K562 treated with DMSO at 1 percent for 24 hours (cell line): ENCODE results near the gene EPB41L2. TPM values are rescaled to one million over a fixed set of nuclear protein-coding genes. Genes with fewer than 3 reads are reported as not detected.

Source experiments
- total RNA-seq: library from RNA; unstranded; fragments of 300-600 nt; gene quantifications from 2 replicates; pipeline ENCODE4 v1.2.3, GENCODE V29; 2022; ENCODE audit warnings: low read depth; ENCODE audit not compliant: insufficient read depth

The EPB41L2 gene
- 27.3 and 29.2 TPM in 2 replicates for total RNA-seq

GRCh38 chr6:131063028-131063763, at the start of gene EPB41L2:
Gene EPB41L2, minus strand, starts transcription at chr6:131063245. Its CDS starts 106,760 bp downstream, at chr6:130956485.

GRCh38 chr6:130827247-130828149, 235.5 kb downstream of the EPB41L2 start, which contains the start of gene SMLR1:
Gene SMLR1, plus strand, starts transcription at chr6:130827406. Its CDS starts 8 bp downstream, at chr6:130827414.

Other genes with a start within 250 kb of the EPB41L2 start
- gene SMLR1, start 235.8 kb downstream of the EPB41L2 start, total RNA-seq = not detected in 2 replicates
- gene AKAP7, start 72.2 kb upstream of the EPB41L2 start, total RNA-seq = 1.7 and 2.0 TPM in 2 replicates